H1 (cell line): ENCODE measurements around the gene PRC1. TPM values are rescaled to one million over a fixed set of nuclear protein-coding genes. Genes with fewer than 3 reads are reported as not detected.

Source experiments
- CREB1 ChIP-seq: IDR thresholded peaks from 2 replicates; pipeline ENCODE4 v1.6.1; 2012; ENCODE audit warnings: inconsistent platforms
- SP1 ChIP-seq: IDR thresholded peaks from 2 replicates; pipeline ENCODE4 v1.6.1; 2011; ENCODE audit warnings: low read depth, low read length
- SUZ12 ChIP-seq: fragments of 200-600 bp; sonication (generic); IDR thresholded peaks from 2 replicates; pipeline ENCODE4 v1.6.1; 2012; ENCODE audit warnings: mild to moderate bottlenecking, inconsistent platforms, low read length, moderate library complexity, mixed read lengths
- TBP ChIP-seq: IDR thresholded peaks from 2 replicates; pipeline ENCODE4 v1.6.1; 2011; ENCODE audit warnings: low read depth, low read length, improper control_type of control experiment
- YY1 ChIP-seq: IDR thresholded peaks from 2 replicates; pipeline ENCODE4 v1.6.1; 2011; ENCODE audit warnings: low read depth, mild to moderate bottlenecking, low read length
- polyA plus RNA-seq, 7 experiments: library from polyadenylated mRNA; depleted of rRNA in 3 of 7; stranded (reverse) in 5 of 7; unstranded in 2 of 7; fragments of >200 nt in 5 of 7; fragments of 200-250 nt in 2 of 7; gene quantifications; 1 replicate in 5 of 7; 2 replicates in 1 of 7; 4 replicates in 1 of 7; pipeline versions ENCODE4 v1.2.1 to v1.2.3, GENCODE V29; 2011 to 2013; ENCODE audit warnings: missing spikeins in 2 of 7, mixed read lengths in 2 of 7
- total RNA-seq: library from RNA; stranded (reverse); fragmentation: NEBNext Ultra II Directional; extraction: Animal tissue kit (Norgen Biotek cat#: 25700); gene quantifications from 2 replicates; pipeline ENCODE4 v1.2.1, GENCODE V29; 2021
- TF ChIP-seq, protein P1 (sequence below): IDR thresholded peaks from 2 replicates; pipeline ENCODE4 v1.6.1; 2011; ENCODE audit warnings: low read length, improper control_type of control experiment

PRC1 gene
- total and polyA plus RNA-seq, 2 of the 8 experiments (the other 6 are each of a cell fraction or from before 2014, with no cell fraction given): 90.7 to 181 TPM

DNA sequence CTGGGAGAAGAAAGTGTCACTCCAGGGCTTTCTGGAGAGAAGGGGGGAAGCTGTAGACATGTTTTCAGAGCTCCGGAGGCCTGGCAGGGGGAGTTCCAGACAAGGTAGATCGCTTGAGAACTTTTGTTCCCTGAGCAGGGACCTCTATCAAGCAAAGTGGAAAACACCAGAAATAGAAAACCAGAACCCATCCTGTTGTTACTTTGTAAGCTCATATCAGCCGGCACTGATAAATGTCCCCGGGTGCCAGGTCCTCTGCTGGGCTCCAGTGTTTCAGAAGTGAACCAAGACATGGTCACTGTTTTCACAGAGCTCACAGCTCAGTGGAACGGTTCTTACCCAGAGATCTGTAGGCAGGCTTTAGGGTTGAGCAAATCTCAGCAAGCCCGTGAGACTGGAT lies 75.5 kb downstream of the PRC1 start (continued):
- TF ChIP-seq, protein P1, sequence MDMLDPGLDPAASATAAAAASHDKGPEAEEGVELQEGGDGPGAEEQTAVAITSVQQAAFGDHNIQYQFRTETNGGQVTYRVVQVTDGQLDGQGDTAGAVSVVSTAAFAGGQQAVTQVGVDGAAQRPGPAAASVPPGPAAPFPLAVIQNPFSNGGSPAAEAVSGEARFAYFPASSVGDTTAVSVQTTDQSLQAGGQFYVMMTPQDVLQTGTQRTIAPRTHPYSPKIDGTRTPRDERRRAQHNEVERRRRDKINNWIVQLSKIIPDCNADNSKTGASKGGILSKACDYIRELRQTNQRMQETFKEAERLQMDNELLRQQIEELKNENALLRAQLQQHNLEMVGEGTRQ: no peak
- TF ChIP-seq YY1: no peak
- TF ChIP-seq SUZ12: no peak
- TF ChIP-seq SP1: no peak
- no peak for TF ChIP-seq TBP
- no peak for TF ChIP-seq CREB1
